Prostate gland (tissue), 2 donors: Measurements from ENCODE around the gene FAM204A.

Experiments used
- POLR2AphosphoS5 ChIP-seq: sonication (generic); formaldehyde crosslinking; IDR thresholded peaks from one replicate; pipeline ENCODE4 v1.6.1; 2017; ENCODE audit warnings: antibody characterized with exemption
- TF ChIP-seq, protein P1 (sequence below), 4 experiments: fragments of 200-600 bp in 2 of 4; fragments of 450-650 bp in 2 of 4; sonication (generic) in 2 of 4; IDR thresholded peaks; 1 replicate in 3 of 4; 2 replicates in 1 of 4; pipeline ENCODE4 v1.5.1; 2016 to 2019; ENCODE audit warnings: antibody characterized with exemption in 4 of 4, mild to moderate bottlenecking in 2 of 4, moderate library complexity in 2 of 4

GRCh38 chr10:118383063-118383689, 41.1 kb upstream of the FAM204A start:
- TF ChIP-seq, protein P1, sequence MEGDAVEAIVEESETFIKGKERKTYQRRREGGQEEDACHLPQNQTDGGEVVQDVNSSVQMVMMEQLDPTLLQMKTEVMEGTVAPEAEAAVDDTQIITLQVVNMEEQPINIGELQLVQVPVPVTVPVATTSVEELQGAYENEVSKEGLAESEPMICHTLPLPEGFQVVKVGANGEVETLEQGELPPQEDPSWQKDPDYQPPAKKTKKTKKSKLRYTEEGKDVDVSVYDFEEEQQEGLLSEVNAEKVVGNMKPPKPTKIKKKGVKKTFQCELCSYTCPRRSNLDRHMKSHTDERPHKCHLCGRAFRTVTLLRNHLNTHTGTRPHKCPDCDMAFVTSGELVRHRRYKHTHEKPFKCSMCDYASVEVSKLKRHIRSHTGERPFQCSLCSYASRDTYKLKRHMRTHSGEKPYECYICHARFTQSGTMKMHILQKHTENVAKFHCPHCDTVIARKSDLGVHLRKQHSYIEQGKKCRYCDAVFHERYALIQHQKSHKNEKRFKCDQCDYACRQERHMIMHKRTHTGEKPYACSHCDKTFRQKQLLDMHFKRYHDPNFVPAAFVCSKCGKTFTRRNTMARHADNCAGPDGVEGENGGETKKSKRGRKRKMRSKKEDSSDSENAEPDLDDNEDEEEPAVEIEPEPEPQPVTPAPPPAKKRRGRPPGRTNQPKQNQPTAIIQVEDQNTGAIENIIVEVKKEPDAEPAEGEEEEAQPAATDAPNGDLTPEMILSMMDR (IDR thresholded peaks at IDR 0.05): no peak
- TF ChIP-seq POLR2AphosphoS5: no peak
